HCT116 (cell line): ENCODE measurements around the gene GPR75. TPM values are rescaled to one million over a fixed set of nuclear protein-coding genes. Genes with fewer than 3 reads are reported as not detected.

Source experiments
- ATAC-seq: fragments of 200-7000 bp; cut with Tn5 transposase; 2 replicates; pipeline ENCODE4 v1.9.1; 2020; ENCODE audit warnings: mild to moderate bottlenecking, moderate library complexity
- BruUV-seq: library from RNA; stranded (reverse); fragments of 400-500 nt; replicated peaks from 2 replicates; lab custom pipeline; 2021; lab: Mats Ljungman, UMichigan
- CTCF ChIA-PET: fragments of 300-600 bp; sonication (Branson Sonifier 250); formaldehyde crosslinking; loops from one replicate; lab custom pipeline; 2021; ENCODE audit warnings: antibody characterized with exemption; lab: Charles Lee
- POLR2A ChIA-PET: fragments of 300-600, 350-600 bp; sonication (Branson Sonifier 250); formaldehyde crosslinking; loops from one replicate; lab custom pipeline; 2021; ENCODE audit warnings: antibody characterized with exemption; lab: Charles Lee
- RAD21 ChIA-PET, 2 experiments: fragments of 300-600 bp; sonication (Branson Sonifier 250); formaldehyde crosslinking; loops; one replicate each; lab custom pipeline; 2023; ENCODE audit warnings: low total read pairs in 2 of 2; ENCODE audit not compliant: uncharacterized antibody in 2 of 2, unreplicated experiment in 2 of 2, low non-redundant PET in 1 of 2; lab: Charles Lee
- DNase-seq: peaks from one replicate; pipeline ENCODE4 v3.0.0-alpha.2; 2010; ENCODE audit warnings: low read depth, low spot score
- H2AFZ ChIP-seq: fragments of 200-600 bp; shearing (Covaris generic), sonication (generic); 2 replicates; pipeline ENCODE4 v1.6.1; 2017; ENCODE audit warnings: low read depth, mixed run types, mixed read lengths, antibody characterized with exemption, low read length; ENCODE audit not compliant: poor library complexity, severe bottlenecking
- H3K27ac ChIP-seq: 2 replicates; pipeline ENCODE4 v1.5.1; 2012; ENCODE audit warnings: low read depth, low read length
- H3K27me3 ChIP-seq: fragments of 200-600 bp; sonication (generic); 2 replicates; pipeline ENCODE4 v1.6.1; 2016; ENCODE audit warnings: mixed run types, low read length, mixed read lengths; ENCODE audit not compliant: insufficient read depth
- H3K36me3 ChIP-seq, 2 experiments: fragments of 200-500 bp in 1 of 2; fragments of 200-600 bp in 1 of 2; sonication (Bioruptor generic) in 1 of 2; sonication (generic) in 1 of 2; 2 replicates each; pipeline versions ENCODE4 v1.5.1 to v1.6.1; 2014 to 2016; ENCODE audit warnings: low read length in 2 of 2, inconsistent platforms in 1 of 2, mixed read lengths in 1 of 2, mixed run types in 1 of 2; ENCODE audit not compliant: insufficient read depth in 2 of 2, control insufficient read depth in 1 of 2
- H3K4me1 ChIP-seq, 2 experiments: fragments of 200-600 bp in 1 of 2; sonication (generic) in 1 of 2; 2 replicates each; pipeline versions ENCODE4 v1.5.1 to v1.6.1; 2012 to 2017; ENCODE audit warnings: low read length in 2 of 2, inconsistent platforms in 1 of 2, mild to moderate bottlenecking in 1 of 2, mixed read lengths in 1 of 2, mixed run types in 1 of 2, moderate library complexity in 1 of 2; ENCODE audit not compliant: insufficient read depth in 2 of 2, control insufficient read depth in 1 of 2
- H3K4me2 ChIP-seq: fragments of 200-600 bp; sonication (generic); 2 replicates; pipeline ENCODE4 v1.6.1; 2017; ENCODE audit warnings: mixed run types, low read length, mixed read lengths
- H3K4me3 ChIP-seq, 2 experiments: fragments of 200-600 bp in 1 of 2; sonication (generic) in 1 of 2; replicated peaks in 1 of 2; 2 replicates each; pipeline ENCODE4 v1.5.1; 2011 to 2016; ENCODE audit warnings: low read length in 2 of 2, control low read depth in 1 of 2, low read depth in 1 of 2, mild to moderate bottlenecking in 1 of 2, mixed read lengths in 1 of 2, mixed run types in 1 of 2
- H3K79me2 ChIP-seq: fragments of 200-600 bp; sonication (generic); 2 replicates; pipeline ENCODE4 v1.6.1; 2017; ENCODE audit warnings: mild to moderate bottlenecking, mixed run types, low read length, moderate library complexity, mixed read lengths; ENCODE audit not compliant: insufficient read depth
- H3K9ac ChIP-seq: fragments of 200-600 bp; sonication (generic); 2 replicates; pipeline ENCODE4 v1.6.1; 2016; ENCODE audit warnings: low read length, mixed read lengths
- H3K9me2 ChIP-seq: fragments of 200-600 bp; sonication (generic), shearing (Covaris generic); 2 replicates; pipeline ENCODE4 v1.6.1; 2017; ENCODE audit warnings: mixed run types, mild to moderate bottlenecking, moderate library complexity; ENCODE audit not compliant: insufficient read depth
- H3K9me3 ChIP-seq, 2 experiments: fragments of 200-500 bp in 1 of 2; fragments of 200-600 bp in 1 of 2; sonication (Bioruptor generic) in 1 of 2; sonication (generic) in 1 of 2; 2 replicates each; pipeline ENCODE4 v1.6.1; 2014 to 2017; ENCODE audit warnings: low read length in 2 of 2, mixed read lengths in 2 of 2, inconsistent platforms in 1 of 2, low read depth in 1 of 2, mild to moderate bottlenecking in 1 of 2, mixed run types in 1 of 2, moderate library complexity in 1 of 2; ENCODE audit not compliant: control insufficient read depth in 1 of 2, insufficient read depth in 1 of 2
- H4K20me1 ChIP-seq: fragments of 200-600 bp; sonication (generic), shearing (Covaris generic); 2 replicates; pipeline ENCODE4 v1.6.1; 2017; ENCODE audit warnings: mixed run types, mild to moderate bottlenecking, moderate library complexity; ENCODE audit not compliant: insufficient read depth
- ATF3 ChIP-seq: IDR thresholded peaks from 2 replicates; pipeline ENCODE4 v1.6.1; 2012
- CTCF ChIP-seq, 3 experiments: fragments of 200-600 bp in 1 of 3; sonication (generic) in 1 of 3; IDR thresholded peaks in 2 of 3; conservative IDR thresholded peaks in 1 of 3; 2 replicates each; pipeline ENCODE4 v1.5.1; 2012 to 2017; ENCODE audit warnings: low read depth in 2 of 3, low read length in 2 of 3, antibody characterized with exemption in 1 of 3, borderline replicate concordance in 1 of 3, control low read depth in 1 of 3, mild to moderate bottlenecking in 1 of 3, mixed read lengths in 1 of 3, mixed run types in 1 of 3, moderate library complexity in 1 of 3; ENCODE audit not compliant: insufficient read depth in 1 of 3
- EGR1 ChIP-seq: IDR thresholded peaks from 2 replicates; pipeline ENCODE4 v1.6.1; 2012; ENCODE audit warnings: low read depth
- ELF1 ChIP-seq: IDR thresholded peaks from 2 replicates; pipeline ENCODE4 v1.6.1; 2012; ENCODE audit warnings: low read depth, borderline replicate concordance
- JUND ChIP-seq: IDR thresholded peaks from 2 replicates; pipeline ENCODE4 v1.6.1; 2012
- MAX ChIP-seq: IDR thresholded peaks from 2 replicates; pipeline ENCODE4 v1.6.1; 2012
- POLR2AphosphoS5 ChIP-seq: IDR thresholded peaks from 2 replicates; pipeline ENCODE4 v1.6.1; 2011; ENCODE audit warnings: mild to moderate bottlenecking, low read depth, low read length, moderate library complexity
- RAD21 ChIP-seq: IDR thresholded peaks from 2 replicates; pipeline ENCODE4 v1.6.1; 2012; ENCODE audit warnings: low read depth, mild to moderate bottlenecking
- SRF ChIP-seq: IDR thresholded peaks from 2 replicates; pipeline ENCODE4 v1.6.1; 2012; ENCODE audit warnings: low read depth
- YY1 ChIP-seq: IDR thresholded peaks from 2 replicates; pipeline ENCODE4 v1.6.1; 2011; ENCODE audit warnings: low read length, low read depth, moderate library complexity, mild to moderate bottlenecking; ENCODE audit not compliant: insufficient replicate concordance; ENCODE audit errors: extremely low read depth
- ZFX ChIP-seq: fragments of 450-650 bp; IDR thresholded peaks from 2 replicates; pipeline ENCODE4 v1.6.1; 2017
- ZNF274 ChIP-seq: fragments of 200-500 bp; sonication (Bioruptor generic); IDR thresholded peaks from 2 replicates; pipeline ENCODE4 v1.6.1; 2014; ENCODE audit warnings: mild to moderate bottlenecking, low read depth, low read length, inconsistent platforms
- intact Hi-C: fragments of 100-400 bp; cut with micrococcal nuclease; formaldehyde crosslinking; loops from 2 replicates; pipeline ENCODE4 v1.10.0; 2022
- total RNA-seq: library from RNA; stranded (reverse); gene quantifications from one replicate; pipeline ENCODE4 v1.2.1, GENCODE V29; 2021; ENCODE audit not compliant: unreplicated experiment

Gene GPR75
- total RNA-seq, 1 experiment from 2014 or later, result 1.2 TPM

- RAD21 ChIA-PET, result no interaction called here
- POLR2A ChIA-PET, result no interaction called here
- Histone ChIP-seq H3K79me2 (no peaks in the 10 kb centered on the region), H3K9ac (no peak overlapping the region), H3K27ac (no peak overlapping the region), H3K36me3 (no peaks in the 10 kb centered on the region), H3K4me1 (no peaks in the 10 kb centered on the region)
- BruUV-seq, result no TSS peak
- CTCF ChIA-PET, result no interaction called here
- no peak for TF ChIP-seq CTCF (IDR thresholded peaks at IDR 0.05 in 2 of 3, conservative IDR thresholded peaks at IDR 0.05 in 1 of 3; ENCODE audit: borderline replicate concordance in 1 of 3, insufficient read depth in 1 of 3, low read depth in 2 of 3, low read length in 2 of 3)
- TF ChIP-seq ELF1, result no peak
- TF ChIP-seq ZNF274, result no peak
- no peak for TF ChIP-seq EGR1
- TF ChIP-seq JUND, result no peak
- TF ChIP-seq ZFX, result no peak
- no peak for TF ChIP-seq RAD21
- no peak for TF ChIP-seq YY1
- TF ChIP-seq ATF3, result no peak
- no peak for TF ChIP-seq POLR2AphosphoS5
- TF ChIP-seq MAX, result no peak
- TF ChIP-seq SRF, result no peak
- TF ChIP-seq, all 23 proteins: peak for 0
- ATAC-seq, result no peak
- intact Hi-C loops, result no loop called here
- no peaks in the 10 kb centered on the region for H3K27me3 ChIP-seq
- no peak overlapping the region for H2AFZ ChIP-seq
- no peaks in the 10 kb centered on the region for H4K20me1 ChIP-seq
- no peaks in the 10 kb centered on the region for H3K9me2 ChIP-seq
- no peak overlapping the region for H3K4me2 ChIP-seq
- DNase-seq, result no peak
- no peaks in the 10 kb centered on the region for H3K9me3 ChIP-seq
- no peak overlapping the region for H3K4me3 ChIP-seq
Measured at GRCh38 chr2:53827398-53828175, 32.2 kb downstream of the GPR75 start.
